Suprapubic skin (tissue), 4 donors: ENCODE results near the gene HSPB6.

Source experiments
- CTCF ChIP-seq, 2 donors: fragments of 200-600 bp in 1 of 2; fragments of 450-650 bp in 1 of 2; sonication (generic) in 1 of 2; IDR thresholded peaks; one replicate each; pipeline ENCODE4 v1.5.1; 2016 to 2019; ENCODE audit warnings: antibody characterized with exemption in 2 of 2, mild to moderate bottlenecking in 1 of 2, moderate library complexity in 1 of 2
- EP300 ChIP-seq: sonication (generic); formaldehyde crosslinking; IDR thresholded peaks from one replicate; pipeline ENCODE4 v1.6.1; 2017; ENCODE audit warnings: antibody characterized with exemption
- POLR2A ChIP-seq, 2 donors: fragments of 450-650 bp; IDR thresholded peaks; one replicate each; pipeline ENCODE4 v1.6.1; 2017; ENCODE audit warnings: antibody characterized with exemption in 2 of 2, mild to moderate bottlenecking in 2 of 2, moderate library complexity in 2 of 2
- POLR2AphosphoS5 ChIP-seq, 3 donors: sonication (generic); formaldehyde crosslinking; IDR thresholded peaks; one replicate each; pipeline ENCODE4 v1.6.1; 2017; ENCODE audit warnings: antibody characterized with exemption in 3 of 3

DNA sequence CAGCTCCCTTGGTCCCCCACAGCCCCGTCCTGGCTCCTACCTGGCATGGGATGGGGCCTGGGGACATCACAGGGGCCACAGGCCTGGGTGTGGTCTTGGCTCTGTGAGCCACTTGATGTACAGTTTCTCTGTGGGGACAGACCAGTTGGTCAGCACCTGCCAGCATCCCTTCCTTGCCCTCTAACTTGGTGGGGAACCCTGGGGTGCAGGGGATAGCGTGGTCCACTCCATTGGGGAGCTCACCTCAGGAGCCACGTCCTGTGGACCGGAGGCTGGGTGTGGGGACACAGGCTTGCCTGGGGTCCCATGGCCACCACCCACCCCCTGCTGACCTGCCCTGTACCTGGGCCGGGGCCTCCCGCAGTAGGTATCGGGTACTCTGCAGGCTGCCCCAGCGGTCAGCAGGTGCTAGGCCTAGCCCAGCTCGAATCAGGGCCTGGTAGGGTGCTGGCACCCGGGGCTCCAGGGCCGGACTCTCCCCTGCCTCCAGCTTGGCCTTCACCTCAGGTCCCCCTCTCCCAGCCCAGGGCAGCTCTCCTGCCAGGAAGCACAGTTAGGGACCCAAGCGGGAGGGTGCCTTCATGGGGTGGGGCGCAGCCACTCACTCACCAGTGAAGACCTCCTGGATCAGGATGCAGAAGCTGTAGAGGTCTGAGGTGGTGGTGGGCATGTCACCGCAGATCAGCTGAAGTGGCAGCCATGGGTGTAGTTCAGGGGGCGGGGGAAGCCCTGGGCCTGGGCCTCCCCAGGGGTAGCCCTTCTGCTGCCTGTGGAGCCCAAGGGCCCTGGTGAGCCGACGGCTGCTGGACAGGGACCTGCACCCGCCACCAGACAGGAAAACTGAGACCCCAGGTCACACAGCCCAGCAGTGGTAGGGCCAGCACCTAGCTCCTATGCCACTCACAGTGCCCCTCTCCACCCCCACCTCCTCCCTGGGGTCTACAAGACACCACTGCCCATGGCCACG is 33.4 kb upstream of the HSPB6 start:
- no peak for TF ChIP-seq POLR2AphosphoS5 (IDR thresholded peaks at IDR 0.05)
- TF ChIP-seq CTCF (IDR thresholded peaks at IDR 0.05), result no peak
- TF ChIP-seq POLR2A (IDR thresholded peaks at IDR 0.05), result no peak
- TF ChIP-seq EP300, result no peak
